ENCODE data around the gene NFATC4. TPM values are rescaled to one million over a fixed set of nuclear protein-coding genes. Genes with fewer than 3 reads are reported as not detected.
A peak's percentile ranks its signal among the peaks of the same experiment; 100 is the strongest.

NFATC4 gene
- total RNA-seq, 1 donor from 2014 or later: 42.4 TPM

- H3K36me3 Mint-ChIP-seq (ENCODE audit: low read depth, unreplicated experiment): peaks cover 5% of the 10 kb centered on the region
- TF ChIP-seq CTCF (IDR thresholded peaks at IDR 0.05; ENCODE audit: unreplicated experiment): no peak
Observed at GRCh38 chr14:24422694-24423601, 55.0 kb downstream of the NFATC4 start.

GRCh38 chr14:24425704-24426103 lies 57.7 kb downstream of the NFATC4 start:
- H3K27ac Mint-ChIP-seq (ENCODE audit: unreplicated experiment): no peak overlapping the region
- TF ChIP-seq CTCF (IDR thresholded peaks at IDR 0.05; ENCODE audit: unreplicated experiment): no peak
- peaks cover 9% of the 10 kb centered on the region for H3K27me3 Mint-ChIP-seq (ENCODE audit: unreplicated experiment)

More at GRCh38 chr14:24422694-24423601, 55.0 kb downstream of the NFATC4 start:
- Mint-ChIP-seq H3K9me3 (ENCODE audit: unreplicated experiment) (no peaks in the 10 kb centered on the region), H3K4me3 (ENCODE audit: unreplicated experiment) (no peak overlapping the region), H3K27ac (ENCODE audit: unreplicated experiment) (no peak overlapping the region), H3K4me1 (ENCODE audit: unreplicated experiment) (peaks cover 9% of the 10 kb centered on the region), H3K27me3 (ENCODE audit: unreplicated experiment) (peaks cover 6% of the 10 kb centered on the region)
- no peak for DNase-seq (ENCODE audit: low spot score)

GRCh38 chr14:24426150-24426911 lies 58.3 kb downstream of the NFATC4 start:
- Mint-ChIP-seq H3K9me3 (ENCODE audit: unreplicated experiment) (no peaks in the 10 kb centered on the region), H3K4me3 (ENCODE audit: unreplicated experiment) (peak overlapping the region; percentile 54), H3K27me3 (ENCODE audit: unreplicated experiment) (peaks cover 14% of the 10 kb centered on the region), H3K4me1 (ENCODE audit: unreplicated experiment) (peaks cover 13% of the 10 kb centered on the region), H3K36me3 (ENCODE audit: low read depth, unreplicated experiment) (peaks cover 5% of the 10 kb centered on the region), H3K27ac (ENCODE audit: unreplicated experiment) (peak overlapping the region; percentile 49)
- no peak for DNase-seq (ENCODE audit: low spot score)
- TF ChIP-seq CTCF (IDR thresholded peaks at IDR 0.05; ENCODE audit: unreplicated experiment): no peak

More at GRCh38 chr14:24425704-24426103, 57.7 kb downstream of the NFATC4 start:
- Mint-ChIP-seq H3K4me3 (ENCODE audit: unreplicated experiment) (no peak overlapping the region), H3K4me1 (ENCODE audit: unreplicated experiment) (peaks cover 9% of the 10 kb centered on the region), H3K36me3 (ENCODE audit: low read depth, unreplicated experiment) (peaks cover 5% of the 10 kb centered on the region), H3K9me3 (ENCODE audit: unreplicated experiment) (no peaks in the 10 kb centered on the region)
- no peak for DNase-seq (ENCODE audit: low spot score)

- TF ChIP-seq CTCF (IDR thresholded peaks at IDR 0.05; ENCODE audit: unreplicated experiment): no peak
- H3K36me3 Mint-ChIP-seq (ENCODE audit: low read depth, unreplicated experiment): peaks cover 9% of the 10 kb centered on the region
- peaks cover 14% of the 10 kb centered on the region for H3K27me3 Mint-ChIP-seq (ENCODE audit: unreplicated experiment)
- H3K4me1 Mint-ChIP-seq (ENCODE audit: unreplicated experiment): peaks cover 19% of the 10 kb centered on the region
- H3K4me3 Mint-ChIP-seq (ENCODE audit: unreplicated experiment): peak overlapping the region; percentile 54
- no peaks in the 10 kb centered on the region for H3K9me3 Mint-ChIP-seq (ENCODE audit: unreplicated experiment)
- DNase-seq (ENCODE audit: low spot score): no peak
- H3K27ac Mint-ChIP-seq (ENCODE audit: unreplicated experiment): peak overlapping the region; percentile 49
Observed at GRCh38 chr14:24426912-24427536, 59.0 kb downstream of the NFATC4 start.
